LNCAP (cell line): ENCODE results near the gene GOLGA3.

Experiments
- CTCF ChIP-seq: fragments of 450-650 bp; IDR thresholded peaks from 2 replicates; pipeline ENCODE4 v1.5.1; 2017; ENCODE audit warnings: mild to moderate bottlenecking

The GOLGA3 gene

GRCh38 chr12:132801741-132802140, 26.9 kb downstream of the GOLGA3 start:
- no peak for TF ChIP-seq CTCF

DNA sequence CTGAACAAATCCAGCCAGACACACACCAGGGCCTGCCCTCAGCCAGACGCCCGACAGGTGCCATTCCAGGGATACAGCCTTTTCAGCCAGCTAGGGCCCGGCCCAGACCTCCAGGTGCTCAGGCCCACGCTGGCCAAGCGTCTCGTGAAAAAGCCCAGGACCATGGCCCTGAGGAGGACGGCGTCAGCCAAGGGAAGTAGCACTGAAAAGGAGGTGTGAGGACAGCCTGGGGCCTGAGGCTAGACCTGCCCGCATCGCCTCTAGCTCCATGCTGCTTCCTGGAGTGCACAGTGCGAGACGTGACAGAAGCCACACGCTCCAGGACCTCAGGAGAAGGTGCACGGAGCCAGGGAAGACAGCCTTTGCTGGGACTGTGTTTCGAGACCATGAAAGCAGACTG, 29.8 kb downstream of the GOLGA3 start:
- no peak for TF ChIP-seq CTCF

- no peak for TF ChIP-seq CTCF
These were observed 30.7 kb downstream of the GOLGA3 start for GRCh38 chr12:132797820-132798570.

- TF ChIP-seq CTCF = no peak
These were observed 32.8 kb downstream of the GOLGA3 start for GRCh38 chr12:132795847-132796246.

DNA sequence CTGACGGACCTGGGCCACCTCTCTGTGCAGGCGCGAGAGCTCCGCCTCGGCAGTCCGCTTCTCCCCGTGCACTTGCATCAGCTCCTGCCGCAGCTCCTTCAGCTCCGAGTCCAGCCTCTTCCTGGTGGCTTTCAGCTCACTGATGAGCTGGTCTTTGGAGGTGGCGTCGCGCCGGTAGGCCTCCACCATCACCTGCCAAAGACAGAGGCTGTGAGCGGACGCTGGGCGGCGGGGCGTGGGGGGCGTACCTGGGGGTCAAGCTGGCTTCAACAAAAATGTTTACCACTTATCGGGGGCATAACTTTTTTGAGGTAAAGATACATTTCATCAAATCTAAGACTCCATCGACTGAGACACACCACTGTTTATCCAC, 39.6 kb downstream of the GOLGA3 start:
- TF ChIP-seq CTCF = no peak

GRCh38 chr12:132788375-132789098, 40.1 kb downstream of the GOLGA3 start:
- no peak for TF ChIP-seq CTCF

DNA sequence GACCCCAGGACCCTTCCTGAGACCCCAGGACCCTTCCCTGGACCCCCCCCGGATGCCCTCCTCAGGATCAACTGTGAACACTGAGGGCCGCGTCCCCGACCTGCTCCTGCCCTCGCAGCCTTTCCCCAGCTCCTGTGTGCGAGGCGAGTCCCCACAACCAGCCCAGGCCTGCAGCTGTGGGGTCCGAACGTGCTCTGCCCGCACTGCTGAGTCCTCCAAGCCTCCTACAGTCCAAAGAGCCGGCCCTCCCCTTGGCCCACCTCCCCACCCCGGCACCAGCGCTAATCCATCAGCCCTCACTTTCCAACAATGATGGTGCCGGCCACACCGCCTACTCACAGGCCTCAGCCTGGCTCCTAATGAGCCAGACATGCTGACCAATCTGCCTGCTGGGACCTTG, 40.8 kb downstream of the GOLGA3 start:
- TF ChIP-seq CTCF = no peak
